Stimulated activated CD4-positive, alpha-beta T cell treated with anti-CD3 and anti-CD28 coated beads, Interleukin-12 subunit alpha, Interleukin-12 subunit beta, amount 100 ng/mL, for 48 hours (primary cell): ENCODE data around the gene MYLK3.

Source experiments
- DNase-seq, 3 donors: peaks; one replicate each; pipeline ENCODE4 v3.0.0-alpha.2; 2020; ENCODE audit warnings: low read depth in 2 of 3, low spot score in 1 of 3

Gene MYLK3

GRCh38 chr16:46728806-46729205 is 19.3 kb downstream of the MYLK3 start:
- no peak for DNase-seq

GRCh38 chr16:46727630-46728029 is 20.5 kb downstream of the MYLK3 start:
- no peak for DNase-seq

DNA sequence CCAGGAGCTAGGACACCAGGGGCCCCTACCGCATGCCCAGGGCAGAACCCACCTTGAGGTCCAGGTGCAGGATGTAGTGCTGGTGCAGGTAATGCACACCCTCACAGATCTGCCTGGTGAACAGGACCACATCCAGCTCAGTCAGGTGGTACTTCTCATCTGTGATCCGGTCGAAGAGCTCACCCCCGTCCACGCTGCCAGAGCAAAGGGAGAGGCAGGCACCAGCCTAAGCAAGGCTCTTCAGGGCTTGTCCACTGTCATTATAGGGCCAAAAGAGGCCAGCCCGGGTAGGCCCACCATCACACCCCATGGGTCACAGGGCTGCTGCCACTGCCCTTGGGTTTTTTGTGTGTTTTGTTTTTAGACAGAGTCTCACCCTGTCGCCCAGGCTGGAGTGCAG is 21.0 kb downstream of the MYLK3 start:
- DNase-seq, result no peak

GRCh38 chr16:46721885-46722284 is 26.3 kb downstream of the MYLK3 start:
- DNase-seq, result no peak

GRCh38 chr16:46720619-46721018 is 27.5 kb downstream of the MYLK3 start:
- DNase-seq, result no peak

GRCh38 chr16:46719528-46719927 is 28.6 kb downstream of the MYLK3 start:
- DNase-seq, result no peak

DNA sequence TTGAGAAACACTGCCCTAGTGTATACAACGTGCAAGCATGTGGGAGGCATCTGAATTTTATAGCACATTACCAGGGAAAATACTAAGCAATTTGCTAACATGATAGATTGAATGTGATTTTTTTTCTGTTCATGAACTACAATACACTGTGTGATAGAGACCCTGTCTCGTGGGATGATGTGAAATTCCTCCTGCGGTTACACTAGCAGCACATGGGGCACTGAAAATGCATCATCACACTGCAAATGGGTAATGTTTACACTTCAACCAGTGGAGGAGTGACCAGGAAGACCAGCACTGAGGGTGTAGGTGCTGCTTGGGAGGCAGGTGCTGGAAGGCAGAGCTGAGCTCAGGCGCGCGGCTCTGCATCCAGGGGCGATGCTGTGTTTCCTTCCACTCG is 29.9 kb downstream of the MYLK3 start:
- DNase-seq, result no peak

GRCh38 chr16:46717692-46718091 is 30.5 kb downstream of the MYLK3 start:
- DNase-seq, result no peak

GRCh38 chr16:46715769-46716305 is 32.3 kb downstream of the MYLK3 start:
- no peak for DNase-seq

GRCh38 chr16:46714797-46715591 is 33.1 kb downstream of the MYLK3 start:
- no peak for DNase-seq

- no peak for DNase-seq
Measured at GRCh38 chr16:46713634-46714033, 34.5 kb downstream of the MYLK3 start.

DNA sequence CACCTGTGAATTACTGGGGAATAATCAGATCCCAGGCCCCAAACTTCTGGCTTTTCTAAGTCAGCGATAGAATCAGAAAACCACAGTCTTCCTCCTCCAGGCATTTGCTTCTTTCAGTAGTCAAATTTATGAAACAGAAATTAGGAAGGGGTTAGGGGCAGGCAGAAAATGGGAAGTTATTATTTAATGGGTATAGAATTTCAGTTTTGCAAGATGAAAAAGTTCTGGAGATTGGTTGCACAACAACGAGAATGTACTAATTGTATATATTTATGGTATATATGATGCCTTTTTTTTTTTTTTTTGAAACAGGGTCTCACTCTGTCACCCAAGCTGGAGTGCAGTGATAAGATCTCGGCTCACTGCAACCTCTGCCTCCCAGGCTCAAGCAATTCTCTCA is 35.2 kb downstream of the MYLK3 start:
- no peak for DNase-seq

- DNase-seq, result no peak
Measured at GRCh38 chr16:46711106-46712058, 36.8 kb downstream of the MYLK3 start.

DNA sequence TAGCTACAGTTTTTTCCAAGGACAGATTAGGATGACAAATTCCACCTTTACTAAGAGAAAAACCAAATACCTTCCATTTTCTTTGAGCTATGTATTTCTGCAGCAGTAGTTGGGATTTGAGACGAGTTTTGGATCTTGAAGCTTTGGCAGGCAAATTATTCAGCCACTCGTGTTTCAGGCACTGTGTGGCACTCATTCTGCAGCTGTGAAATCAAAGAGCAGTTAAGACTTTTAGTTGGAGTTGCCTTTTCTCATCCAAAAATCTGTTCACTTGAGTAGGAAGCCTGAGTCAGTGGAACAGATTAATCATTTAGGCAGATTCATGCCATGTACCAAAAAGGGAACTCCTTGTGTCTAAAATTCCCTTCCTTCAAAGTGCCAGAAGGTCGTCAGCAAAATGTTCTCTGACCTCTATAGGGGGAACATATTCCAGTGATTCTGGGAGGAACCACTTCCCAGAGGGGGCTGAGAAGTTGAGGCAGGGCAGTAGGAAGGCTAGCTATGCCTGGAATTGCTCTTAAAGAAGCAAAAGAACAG is 38.6 kb downstream of the MYLK3 start:
- no peak for DNase-seq

DNA sequence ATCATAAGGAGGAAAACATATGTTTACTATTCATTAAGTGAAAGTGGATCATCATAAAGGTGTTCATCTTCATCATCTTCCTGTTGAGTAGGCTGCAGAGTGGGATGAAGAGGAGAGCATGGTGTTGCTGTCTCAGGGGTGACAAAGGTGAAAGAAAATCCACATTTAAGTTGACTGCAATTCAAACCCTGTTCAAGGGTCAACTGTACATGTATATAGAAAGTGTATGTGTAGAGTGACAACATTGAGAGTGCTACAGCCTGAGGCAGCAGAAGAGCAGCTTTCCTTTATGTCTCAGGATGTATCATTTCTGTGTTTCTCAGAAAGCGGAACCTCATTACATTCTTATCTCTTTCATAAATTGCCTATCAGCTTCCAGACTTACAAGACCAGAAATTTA is 41.5 kb downstream of the MYLK3 start:
- DNase-seq, result no peak

DNA sequence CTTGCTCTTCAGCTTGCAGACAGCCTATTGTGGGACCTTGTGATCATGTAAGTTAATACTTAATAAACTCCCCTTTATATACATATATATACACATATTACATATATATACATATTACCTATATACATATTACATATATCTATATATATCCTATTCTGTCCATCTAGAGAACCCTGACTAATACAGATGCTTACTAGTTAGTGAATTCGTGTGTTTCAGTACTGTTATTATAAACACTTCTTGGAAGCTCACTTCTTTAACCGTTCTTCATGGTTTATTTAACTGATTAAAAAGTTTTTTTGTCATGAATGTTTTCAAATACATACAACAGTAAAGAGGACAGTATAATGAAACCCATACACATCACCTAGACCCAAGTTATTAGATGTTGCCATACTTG is 46.1 kb downstream of the MYLK3 start:
- no peak for DNase-seq

- no peak for DNase-seq
Measured at GRCh38 chr16:46701615-46702014, 46.5 kb downstream of the MYLK3 start.

GRCh38 chr16:46700048-46700447 is 48.1 kb downstream of the MYLK3 start:
- no peak for DNase-seq

DNA sequence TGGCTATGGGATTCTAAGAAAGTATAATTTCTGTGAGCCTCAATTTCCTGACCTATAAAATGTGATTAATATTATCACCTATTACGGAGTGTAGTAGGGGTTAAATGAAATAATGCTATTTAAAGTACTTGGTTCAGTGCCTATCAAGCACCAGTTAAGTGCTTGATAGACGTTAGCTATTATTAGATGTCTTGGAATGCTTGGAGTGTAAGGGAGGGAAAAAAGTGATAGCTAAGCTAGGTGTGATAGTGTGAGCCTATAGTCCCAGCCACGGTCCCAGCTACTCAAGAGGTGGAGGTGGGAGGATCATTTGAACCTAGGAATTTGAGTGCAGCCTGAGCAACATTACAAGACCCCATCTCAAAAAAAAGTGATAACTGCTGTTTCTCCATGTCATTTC is 51.2 kb downstream of the MYLK3 start:
- no peak for DNase-seq

GRCh38 chr16:46695937-46696336 is 52.2 kb downstream of the MYLK3 start:
- no peak for DNase-seq

- DNase-seq, result no peak
Measured at GRCh38 chr16:46693598-46693997, 54.5 kb downstream of the MYLK3 start.

DNA sequence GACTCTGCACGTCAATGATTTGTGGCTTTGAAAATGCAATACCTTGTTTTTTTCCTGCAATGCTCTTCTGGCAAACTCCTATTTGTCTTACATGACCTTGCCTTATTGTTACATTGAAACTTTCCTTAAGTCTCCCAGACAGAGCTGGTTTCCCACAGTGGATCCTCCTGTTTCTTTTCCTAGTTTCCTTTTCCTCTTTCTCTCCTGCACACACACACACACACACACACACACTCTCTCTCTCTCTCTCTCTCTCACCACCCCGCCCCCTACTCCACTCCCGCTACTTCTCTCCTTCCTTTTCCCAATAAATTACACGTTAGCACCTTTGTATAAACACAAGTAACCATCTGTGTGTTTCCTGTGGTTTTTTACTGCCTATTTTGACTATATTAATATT is 56.4 kb downstream of the MYLK3 start:
- DNase-seq, result no peak
